Vagina (tissue), 2 donors: ENCODE results near the gene GPBP1L1.

Experiments used
- POLR2A ChIP-seq, 2 donors: fragments of 450-650 bp; IDR thresholded peaks; one replicate each; pipeline ENCODE4 v1.6.1; 2017; ENCODE audit warnings: antibody characterized with exemption in 2 of 2, mild to moderate bottlenecking in 2 of 2, moderate library complexity in 2 of 2
- POLR2AphosphoS5 ChIP-seq, 2 donors: sonication (generic); formaldehyde crosslinking; IDR thresholded peaks; one replicate each; pipeline ENCODE4 v1.9.0; 2017; ENCODE audit warnings: antibody characterized with exemption in 2 of 2, mild to moderate bottlenecking in 2 of 2, low read depth in 1 of 2; ENCODE audit not compliant: insufficient read depth in 1 of 2
- TF ChIP-seq, protein P1 (sequence below), 3 experiments: fragments of 450-650 bp in 2 of 3; fragments of 200-600 bp in 1 of 3; sonication (generic) in 1 of 3; IDR thresholded peaks; one replicate each; pipeline ENCODE4 v1.5.1; 2017 to 2019; ENCODE audit warnings: antibody characterized with exemption in 3 of 3, mild to moderate bottlenecking in 2 of 3, moderate library complexity in 2 of 3

DNA sequence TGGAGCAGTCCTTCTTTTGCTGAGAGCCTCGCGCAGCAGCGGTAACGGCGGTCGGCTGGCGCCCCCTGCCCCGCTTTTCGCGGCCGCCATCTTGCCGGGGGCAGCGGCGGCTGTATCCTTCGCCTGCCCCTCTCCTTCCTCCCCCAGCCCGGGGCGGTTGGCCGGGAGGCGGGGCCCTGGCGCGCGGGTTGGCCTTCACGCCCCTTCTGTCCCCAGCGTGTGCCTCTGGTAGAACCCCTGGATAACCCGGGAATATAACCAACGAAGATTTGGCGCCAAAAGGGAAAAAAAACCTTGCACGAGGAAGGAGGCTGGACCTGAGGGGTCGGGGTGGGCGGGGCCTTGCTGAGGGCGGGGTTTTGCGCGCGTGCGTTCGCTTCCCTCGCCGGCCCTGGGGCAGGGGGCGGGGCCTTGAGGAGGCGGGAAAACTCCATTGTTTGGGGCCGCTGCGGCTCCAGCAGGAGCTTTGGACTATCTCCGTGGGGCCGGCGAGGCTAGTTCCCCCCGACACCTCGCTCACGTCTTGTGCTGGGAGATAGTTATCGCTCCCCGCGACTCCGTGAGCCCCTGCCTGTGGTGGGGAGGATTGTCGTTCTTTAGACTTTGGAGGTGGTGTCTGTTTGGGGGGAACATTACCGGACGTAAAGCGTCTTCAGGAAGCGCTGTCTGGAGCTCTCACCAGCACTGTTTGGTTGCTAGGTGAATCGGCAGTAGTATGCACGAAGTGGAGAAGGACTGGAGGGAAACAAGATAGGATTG, 101.8 kb downstream of the GPBP1L1 start:
- TF ChIP-seq, protein P1, sequence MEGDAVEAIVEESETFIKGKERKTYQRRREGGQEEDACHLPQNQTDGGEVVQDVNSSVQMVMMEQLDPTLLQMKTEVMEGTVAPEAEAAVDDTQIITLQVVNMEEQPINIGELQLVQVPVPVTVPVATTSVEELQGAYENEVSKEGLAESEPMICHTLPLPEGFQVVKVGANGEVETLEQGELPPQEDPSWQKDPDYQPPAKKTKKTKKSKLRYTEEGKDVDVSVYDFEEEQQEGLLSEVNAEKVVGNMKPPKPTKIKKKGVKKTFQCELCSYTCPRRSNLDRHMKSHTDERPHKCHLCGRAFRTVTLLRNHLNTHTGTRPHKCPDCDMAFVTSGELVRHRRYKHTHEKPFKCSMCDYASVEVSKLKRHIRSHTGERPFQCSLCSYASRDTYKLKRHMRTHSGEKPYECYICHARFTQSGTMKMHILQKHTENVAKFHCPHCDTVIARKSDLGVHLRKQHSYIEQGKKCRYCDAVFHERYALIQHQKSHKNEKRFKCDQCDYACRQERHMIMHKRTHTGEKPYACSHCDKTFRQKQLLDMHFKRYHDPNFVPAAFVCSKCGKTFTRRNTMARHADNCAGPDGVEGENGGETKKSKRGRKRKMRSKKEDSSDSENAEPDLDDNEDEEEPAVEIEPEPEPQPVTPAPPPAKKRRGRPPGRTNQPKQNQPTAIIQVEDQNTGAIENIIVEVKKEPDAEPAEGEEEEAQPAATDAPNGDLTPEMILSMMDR (IDR thresholded peaks at IDR 0.05) = no peak
- TF ChIP-seq POLR2AphosphoS5 (IDR thresholded peaks at IDR 0.05; ENCODE audit: insufficient read depth in 1 of 2, low read depth in 1 of 2) = peak; percentile 6 to 47
- no peak for TF ChIP-seq POLR2A (IDR thresholded peaks at IDR 0.05)
